GM21526 (cell line): ENCODE results near the gene ESYT1.
A peak's percentile ranks its signal among the peaks of the same experiment; 100 is the strongest.
"Not testable (repeated sequence)": the region's sequence is repeated elsewhere in the genome, so short reads cannot be mapped to it uniquely, and the experiment has no call there.

ENCODE experiments used
- ATAC-seq: cut with Tn5 transposase; IDR thresholded peaks from one replicate; pipeline ENCODE4 v1.9.1; 2021; ENCODE audit warnings: moderate library complexity; ENCODE audit not compliant: unreplicated experiment, low FRiP score

The ESYT1 gene

DNA sequence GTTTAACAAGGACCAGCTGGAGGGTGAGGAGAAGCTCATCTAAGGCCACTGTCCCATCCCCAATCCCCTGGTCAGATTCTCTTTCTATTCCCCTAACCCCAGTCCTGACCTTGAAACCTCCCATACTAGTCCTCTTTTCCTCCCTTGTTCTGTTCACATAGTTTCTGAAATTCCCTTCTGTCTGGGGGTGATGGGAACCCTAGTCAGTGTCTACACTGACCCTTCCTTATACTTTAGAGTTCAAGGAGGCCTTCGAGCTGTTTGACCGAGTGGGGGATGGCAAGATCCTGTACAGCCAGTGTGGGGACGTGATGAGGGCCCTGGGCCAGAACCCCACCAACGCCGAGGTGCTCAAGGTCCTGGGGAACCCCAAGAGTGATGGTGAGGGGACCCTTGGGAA is 26.8 kb downstream of the ESYT1 start:
- ATAC-seq: no peak

GRCh38 chr12:56155256-56155845 is 27.3 kb downstream of the ESYT1 start:
- ATAC-seq: no peak

GRCh38 chr12:56156464-56157200 is 28.6 kb downstream of the ESYT1 start:
- not testable (repeated sequence) for ATAC-seq

DNA sequence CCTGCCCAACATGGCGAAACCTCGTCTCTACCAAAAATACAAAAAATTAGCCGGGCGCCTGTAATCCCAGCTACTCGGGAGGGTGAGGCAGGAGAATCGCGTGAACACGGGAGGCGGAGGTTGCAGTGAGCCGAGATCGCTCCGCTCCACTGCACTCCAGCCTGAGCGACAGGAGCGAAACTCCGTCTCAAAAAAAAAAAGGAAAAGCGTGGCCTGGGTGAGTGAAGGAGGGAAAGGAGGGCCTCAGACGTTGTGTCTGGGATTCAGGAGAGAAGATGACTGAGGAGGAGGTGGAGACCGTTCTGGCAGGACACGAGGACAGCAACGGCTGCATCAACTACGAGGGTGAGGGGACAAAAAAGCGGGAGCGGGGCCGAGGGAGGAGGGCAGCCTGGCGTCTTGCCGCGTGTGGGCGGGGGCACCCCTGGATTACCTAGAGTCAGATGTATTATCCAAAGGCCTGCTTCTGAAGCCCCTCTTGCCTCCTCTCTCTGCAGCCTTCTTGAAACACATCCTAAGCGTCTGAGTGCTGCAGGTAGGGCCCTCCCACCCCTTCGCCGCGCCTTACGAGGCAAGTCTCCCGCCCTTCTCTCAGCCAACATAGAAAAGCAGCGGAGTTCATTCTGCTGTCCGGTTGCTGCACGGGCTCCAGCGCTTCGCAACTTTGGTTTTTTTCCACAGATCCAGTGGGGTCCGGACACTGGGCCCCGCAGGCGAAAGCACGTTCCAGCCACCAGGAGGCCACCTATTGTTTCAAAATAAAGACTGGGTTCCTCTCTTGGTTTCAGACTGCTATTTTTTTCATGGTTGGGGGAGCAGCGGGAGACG is 29.3 kb downstream of the ESYT1 start:
- peak; percentile 23 for ATAC-seq

DNA sequence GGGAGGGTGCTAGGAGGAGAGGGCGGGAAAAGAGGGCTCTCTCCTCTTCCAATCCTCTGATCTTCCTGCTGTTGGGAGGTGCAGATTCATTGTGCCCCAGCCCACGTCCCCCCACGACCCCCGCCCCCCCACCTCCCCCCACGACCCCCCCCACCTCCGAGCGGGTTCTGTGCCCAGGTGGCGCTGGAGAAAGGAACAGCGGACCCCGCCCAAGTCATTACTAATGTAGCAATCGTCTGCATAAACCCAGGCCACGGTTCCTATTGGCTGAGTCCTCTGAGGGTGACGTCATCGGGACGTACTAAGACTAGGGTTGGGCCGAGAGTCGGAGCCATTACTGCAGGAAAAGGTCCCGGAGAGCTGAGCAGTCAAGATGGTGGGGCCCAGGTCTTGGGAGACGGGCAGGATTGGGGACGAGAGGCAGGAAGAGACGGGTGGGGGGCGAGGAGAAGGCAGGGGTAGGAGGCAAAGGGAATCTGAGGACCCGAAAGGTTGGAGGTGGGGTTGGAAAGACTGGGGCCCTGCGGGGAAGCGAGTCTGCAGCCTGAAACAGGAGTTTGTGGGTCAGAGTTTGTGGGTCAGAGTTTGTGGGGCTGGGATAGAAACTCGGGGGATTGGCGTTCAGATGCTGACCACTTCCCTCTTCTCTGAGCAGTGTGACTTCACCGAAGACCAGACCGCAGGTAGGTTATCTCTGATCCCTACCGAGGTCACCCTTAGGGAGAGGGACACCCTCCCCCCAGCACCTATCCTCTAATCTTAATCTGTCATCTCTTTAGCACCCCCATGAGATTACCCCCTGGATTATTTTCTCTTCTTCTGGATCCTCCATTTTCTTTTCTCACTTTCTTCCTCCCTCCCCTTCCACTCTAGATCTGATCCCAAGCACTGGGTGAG is 30.2 kb downstream of the ESYT1 start, which contains the start of gene MYL6:
TSS of gene MYL6 (plus strand) at position 331 of the 897 bp plus-strand sequence. CDS start at position 374, 43 bp downstream.
- ATAC-seq: peak; percentile 63

- ATAC-seq: no peak
These were observed 30.9 kb downstream of the ESYT1 start for GRCh38 chr12:56158926-56159461.

GRCh38 chr12:56159482-56160192 is 31.6 kb downstream of the ESYT1 start:
- ATAC-seq: no peak

GRCh38 chr12:56160193-56160763 is 32.2 kb downstream of the ESYT1 start:
- no peak for ATAC-seq

- no peak for ATAC-seq
These were observed 33.0 kb downstream of the ESYT1 start for GRCh38 chr12:56160894-56161689.

DNA sequence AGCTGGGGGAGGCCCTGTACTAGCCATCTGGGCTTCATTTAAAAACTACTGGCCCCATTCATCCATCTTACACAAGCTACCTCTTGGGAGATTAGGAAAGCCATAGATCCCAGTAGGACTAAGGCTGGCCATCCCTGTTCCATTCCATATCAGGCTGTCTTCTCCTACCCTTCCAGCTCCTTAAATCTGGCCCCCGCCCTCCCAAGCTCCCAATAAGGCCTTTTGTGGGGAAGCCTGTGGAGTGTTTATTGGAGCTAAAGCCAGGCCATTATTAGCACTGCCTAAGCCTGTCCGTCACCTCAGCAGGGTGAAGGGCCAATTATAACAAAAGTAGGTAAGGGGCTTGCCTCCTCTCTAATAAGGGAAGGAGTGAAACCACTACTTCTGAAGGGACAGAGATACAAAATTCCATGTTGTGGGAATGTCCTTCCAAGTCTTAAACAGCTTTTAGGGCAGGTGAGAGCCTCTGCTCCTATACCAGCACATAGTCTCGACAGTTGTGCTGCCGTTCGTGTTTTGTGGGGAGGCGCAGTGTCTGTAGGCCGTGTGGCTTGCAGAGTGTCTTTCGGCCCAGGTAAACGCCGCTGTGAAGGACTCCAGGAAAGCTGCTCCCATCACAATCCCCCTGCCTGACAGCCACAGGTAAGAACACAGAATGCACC is 33.8 kb downstream of the ESYT1 start:
- ATAC-seq: no peak

DNA sequence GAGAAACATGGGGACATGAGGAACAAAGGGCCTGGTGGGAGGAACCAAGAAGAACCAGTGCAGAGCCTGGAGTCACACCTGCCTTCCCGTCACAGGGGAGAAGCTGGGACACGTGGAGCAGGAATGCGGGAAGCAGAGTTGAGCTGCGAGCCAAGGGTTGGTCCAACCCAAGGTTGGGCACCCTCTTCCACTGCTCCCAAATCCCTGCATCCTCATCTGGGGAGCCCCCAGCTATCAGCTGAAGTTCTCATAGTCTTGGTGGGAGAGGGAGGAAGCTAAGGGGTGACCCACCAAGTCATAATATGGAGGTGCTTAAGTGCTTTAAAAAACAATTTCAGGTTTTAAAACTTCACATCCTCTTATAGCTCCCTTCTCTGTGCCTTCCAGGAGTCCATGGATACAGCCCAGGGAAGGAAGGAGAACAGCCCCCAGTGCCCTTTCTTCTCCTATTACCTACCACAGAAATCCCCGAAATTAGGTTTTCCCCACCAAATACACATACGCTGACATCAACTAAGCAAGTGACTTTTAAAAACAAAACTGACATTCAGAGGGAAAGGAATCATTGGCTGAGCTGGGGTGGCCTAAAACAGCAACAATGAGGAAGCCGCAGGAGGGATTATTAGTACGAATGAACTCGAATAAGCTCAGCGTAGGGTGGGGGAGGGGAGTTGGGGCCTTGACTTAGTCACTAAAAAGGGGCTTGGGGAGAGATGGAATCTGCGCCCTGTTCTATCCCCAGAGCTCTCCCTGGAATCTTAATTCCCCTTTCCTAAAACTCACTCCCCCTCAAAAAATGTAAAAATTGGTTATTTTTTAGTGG is 34.6 kb downstream of the ESYT1 start:
- ATAC-seq: no peak

DNA sequence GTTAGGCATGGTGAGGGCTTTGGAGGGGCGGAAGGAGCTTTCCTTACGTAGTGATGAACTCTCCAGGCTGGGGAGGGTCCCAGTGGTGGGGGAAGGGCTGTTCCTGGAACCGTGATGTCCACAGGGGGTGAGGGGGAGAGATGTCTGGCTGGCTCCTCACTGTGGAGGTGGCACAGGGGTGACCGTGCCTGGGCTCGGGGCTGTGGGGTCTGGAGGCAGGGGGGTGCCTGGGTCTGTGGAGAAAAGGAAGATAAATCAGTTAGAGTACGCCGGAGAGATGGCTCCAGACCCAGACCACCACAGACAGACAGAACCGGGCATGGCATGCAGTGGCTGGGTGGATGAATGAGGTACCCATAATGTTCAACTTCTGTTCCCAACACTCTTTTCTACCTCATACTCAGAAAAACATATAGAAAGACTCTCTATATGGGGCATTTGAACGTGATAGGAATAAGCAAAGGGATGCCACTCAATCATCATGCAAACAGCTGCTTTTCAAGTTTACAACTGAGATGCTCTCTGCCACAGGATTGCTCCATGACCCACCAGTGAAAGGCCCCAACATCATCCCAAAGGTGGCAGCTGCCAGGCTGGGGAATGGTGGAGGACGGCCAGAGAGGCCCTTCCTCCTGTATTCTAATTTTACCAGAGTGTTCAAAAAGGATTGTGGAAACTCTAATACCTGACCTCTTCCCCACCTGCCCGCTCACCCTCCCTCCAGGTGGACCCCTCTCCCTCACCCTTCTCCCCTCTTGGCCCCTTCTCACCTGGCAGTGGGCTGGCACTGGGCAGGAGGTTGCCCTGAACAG is 35.7 kb downstream of the ESYT1 start:
- no peak for ATAC-seq

GRCh38 chr12:56164345-56164729 is 36.3 kb downstream of the ESYT1 start:
- no peak for ATAC-seq

DNA sequence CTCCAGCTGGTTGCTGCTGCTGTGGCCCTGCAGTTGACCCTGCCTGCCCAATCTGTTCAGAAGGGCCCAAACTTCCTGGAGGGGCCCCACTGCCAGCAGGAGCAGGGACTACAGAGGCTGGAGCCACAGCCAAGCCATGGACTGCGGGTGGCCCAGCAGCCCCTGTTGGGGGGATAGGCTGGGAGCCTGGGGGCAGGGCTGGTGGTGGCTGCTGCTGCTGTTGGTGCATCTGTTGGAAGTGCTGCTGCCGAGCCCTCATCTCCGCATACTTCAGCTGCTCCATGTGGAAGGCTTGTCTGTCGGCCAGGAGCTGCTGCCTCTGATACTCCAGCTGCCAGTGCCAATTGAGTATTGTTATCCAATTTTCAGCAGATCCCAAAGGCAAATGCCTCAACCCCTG is 37.3 kb downstream of the ESYT1 start:
- ATAC-seq: no peak

GRCh38 chr12:56169229-56169759 is 41.2 kb downstream of the ESYT1 start:
- no peak for ATAC-seq

- no peak for ATAC-seq
These were observed 44.8 kb downstream of the ESYT1 start for GRCh38 chr12:56172839-56173238.
